ENCODE results near the gene ARID5A.
"Not testable (repeated sequence)": the region's sequence is repeated elsewhere in the genome, so short reads cannot be mapped to it uniquely, and the experiment has no call there.

DNA sequence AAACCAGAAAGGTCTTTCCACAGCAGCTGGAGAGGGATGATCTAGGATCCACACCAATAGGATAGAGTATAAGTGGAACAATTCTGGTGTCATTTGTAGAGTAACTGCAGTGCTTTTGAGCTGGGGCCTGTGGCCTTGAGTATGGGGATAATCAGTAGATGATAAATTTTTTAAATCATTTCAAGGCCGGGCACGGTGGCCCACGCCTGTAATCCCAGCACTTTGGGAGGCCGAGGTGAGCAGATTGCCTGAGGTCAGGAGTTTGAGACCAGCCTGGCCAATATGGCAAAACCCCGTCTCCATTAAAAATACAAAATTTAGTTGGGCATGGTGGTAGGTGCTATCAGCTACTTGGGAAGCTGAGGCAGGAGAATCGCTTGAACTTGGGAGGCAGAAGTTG is 20.9 kb downstream of the ARID5A start:
- not testable (repeated sequence) for TF ChIP-seq EZH2 (IDR thresholded peaks at IDR 0.05; ENCODE audit: insufficient read depth, poor library complexity, severe bottlenecking); EZH2phosphoT487 (IDR thresholded peaks at IDR 0.05; ENCODE audit: insufficient read depth, low read depth)

Measured in GM23248 (cell line).